Colonic mucosa (tissue), 4 donors: ENCODE results near the gene MFSD6. TPM values are rescaled to one million over a fixed set of nuclear protein-coding genes. Genes with fewer than 3 reads are reported as not detected.
A peak's percentile ranks its signal among the peaks of the same experiment; 100 is the strongest.
"Not testable (repeated sequence)": the region's sequence is repeated elsewhere in the genome, so short reads cannot be mapped to it uniquely, and the experiment has no call there.

ENCODE experiments used
- DNase-seq: peaks from one replicate; pipeline ENCODE4 v3.0.0-alpha.2; 2020
- H3K27ac ChIP-seq: fragments of 200-600 bp; one replicate; pipeline ENCODE4 v1.8.0; 2021
- H3K27me3 ChIP-seq: fragments of 200-600 bp; one replicate; pipeline ENCODE4 v1.8.0; 2021
- H3K36me3 ChIP-seq: fragments of 200-600 bp; one replicate; pipeline ENCODE4 v1.8.0; 2021
- H3K4me1 ChIP-seq: fragments of 200-600 bp; one replicate; pipeline ENCODE4 v1.8.0; 2021; ENCODE audit warnings: mild to moderate bottlenecking
- H3K4me3 ChIP-seq: fragments of 200-600 bp; one replicate; pipeline ENCODE4 v1.8.0; 2021
- H3K9ac ChIP-seq, 2 donors: one replicate each; pipeline ENCODE4 v1.7.0; 2013; ENCODE audit warnings: control low read depth in 2 of 2, low read depth in 2 of 2, low read length in 2 of 2
- H3K9me3 ChIP-seq: fragments of 200-600 bp; one replicate; pipeline ENCODE4 v1.8.0; 2021
- intact Hi-C: fragments of 100-400 bp; cut with DNase I; formaldehyde crosslinking; loops from one replicate; pipeline ENCODE4 v1.14.1; 2022
- total RNA-seq, 2 donors: library from RNA; stranded (reverse); fragmentation: NEBNext Ultra II Directional in 1 of 2; extraction: Animal tissue kit (Norgen Biotek cat#: 25700) in 1 of 2; gene quantifications; one replicate each; pipeline ENCODE4 v1.2.1, GENCODE V29; 2021
- TF ChIP-seq, protein P1 (sequence below): fragments of 200-600 bp; IDR thresholded peaks from one replicate; pipeline ENCODE4 v1.8.0; 2022; ENCODE audit warnings: antibody characterized with exemption, mild to moderate bottlenecking
- donor health status: healthy.
- donor health status: DM: no; HTN: no; CAD: no.
- donor health status: DM: no; HTN: no; CAD: no.

Gene MFSD6
- total RNA-seq, 2 donors from 2014 or later: 60.9 to 83.3 TPM

- Histone ChIP-seq H3K27me3 (no peaks in the 10 kb centered on the region), H3K36me3 (no peaks in the 10 kb centered on the region), H3K4me1 (peaks cover 23% of the 10 kb centered on the region), H3K9ac (peak overlapping the region in 1 of 2 donors; percentile 6), H3K4me3 (no peak overlapping the region), H3K9me3 (no peaks in the 10 kb centered on the region), H3K27ac (peak overlapping the region; percentile 2)
- intact Hi-C loops: no loop called here
- no peak for DNase-seq
- TF ChIP-seq, protein P1, sequence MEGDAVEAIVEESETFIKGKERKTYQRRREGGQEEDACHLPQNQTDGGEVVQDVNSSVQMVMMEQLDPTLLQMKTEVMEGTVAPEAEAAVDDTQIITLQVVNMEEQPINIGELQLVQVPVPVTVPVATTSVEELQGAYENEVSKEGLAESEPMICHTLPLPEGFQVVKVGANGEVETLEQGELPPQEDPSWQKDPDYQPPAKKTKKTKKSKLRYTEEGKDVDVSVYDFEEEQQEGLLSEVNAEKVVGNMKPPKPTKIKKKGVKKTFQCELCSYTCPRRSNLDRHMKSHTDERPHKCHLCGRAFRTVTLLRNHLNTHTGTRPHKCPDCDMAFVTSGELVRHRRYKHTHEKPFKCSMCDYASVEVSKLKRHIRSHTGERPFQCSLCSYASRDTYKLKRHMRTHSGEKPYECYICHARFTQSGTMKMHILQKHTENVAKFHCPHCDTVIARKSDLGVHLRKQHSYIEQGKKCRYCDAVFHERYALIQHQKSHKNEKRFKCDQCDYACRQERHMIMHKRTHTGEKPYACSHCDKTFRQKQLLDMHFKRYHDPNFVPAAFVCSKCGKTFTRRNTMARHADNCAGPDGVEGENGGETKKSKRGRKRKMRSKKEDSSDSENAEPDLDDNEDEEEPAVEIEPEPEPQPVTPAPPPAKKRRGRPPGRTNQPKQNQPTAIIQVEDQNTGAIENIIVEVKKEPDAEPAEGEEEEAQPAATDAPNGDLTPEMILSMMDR: no peak
Observed at GRCh38 chr2:190467575-190468083, 59.5 kb downstream of the MFSD6 start.

DNA sequence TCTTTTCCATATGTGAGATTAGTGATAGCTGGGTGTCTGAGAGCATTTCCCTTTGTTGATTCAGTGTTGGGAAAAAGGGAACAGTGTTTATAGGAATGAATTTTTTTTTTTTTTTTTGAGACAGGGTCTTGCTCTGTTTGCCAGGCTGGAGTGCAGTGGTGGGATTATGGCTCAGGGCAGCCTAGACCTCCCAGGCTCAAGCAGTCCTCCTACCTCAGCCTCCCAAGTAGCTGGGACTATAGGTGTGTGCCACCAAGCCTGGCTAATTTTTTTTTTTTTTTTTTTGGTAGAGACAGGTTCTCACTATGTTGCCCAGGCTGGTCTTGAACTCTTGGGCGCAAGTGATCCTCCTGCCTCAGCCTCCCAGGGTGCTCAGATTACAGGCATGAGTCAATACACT lies 60.2 kb downstream of the MFSD6 start:
- H3K9ac ChIP-seq, H3K9me3 ChIP-seq, H3K4me3 ChIP-seq, H3K27me3 ChIP-seq, H3K36me3 ChIP-seq, intact Hi-C loops, DNase-seq: not testable (repeated sequence)
- peak overlapping the region; percentile 80 for H3K27ac ChIP-seq
- peaks cover 23% of the 10 kb centered on the region for H3K4me1 ChIP-seq

- Histone ChIP-seq H3K9me3 (no peaks in the 10 kb centered on the region), H3K27ac (peak overlapping the region; percentile 80), H3K36me3 (no peaks in the 10 kb centered on the region), H3K4me1 (peaks cover 23% of the 10 kb centered on the region), H3K4me3 (no peak overlapping the region), H3K27me3 (no peaks in the 10 kb centered on the region), H3K9ac (peak overlapping the region in 1 of 2 donors; percentile 0)
- TF ChIP-seq, protein P1: no peak
- DNase-seq: peak; percentile 89
- intact Hi-C loops: no loop called here
Observed at GRCh38 chr2:190468814-190469569, 60.8 kb downstream of the MFSD6 start.

GRCh38 chr2:190469771-190470170 lies 61.6 kb downstream of the MFSD6 start:
- peak overlapping the region; percentile 80 for H3K27ac ChIP-seq
- peak overlapping the region in 1 of 2 donors; percentile 4 for H3K9ac ChIP-seq
- peaks cover 23% of the 10 kb centered on the region for H3K4me1 ChIP-seq
- no peaks in the 10 kb centered on the region for H3K9me3 ChIP-seq
- no peaks in the 10 kb centered on the region for H3K36me3 ChIP-seq
- intact Hi-C loops: no loop called here
- no peaks in the 10 kb centered on the region for H3K27me3 ChIP-seq
- DNase-seq: peak; percentile 73
- TF ChIP-seq, protein P1: no peak
- H3K4me3 ChIP-seq: no peak overlapping the region

- TF ChIP-seq, protein P1: no peak
- DNase-seq: no peak
- intact Hi-C loops: no loop called here
- H3K27me3 ChIP-seq: no peaks in the 10 kb centered on the region
- H3K4me3 ChIP-seq: no peak overlapping the region
- peak overlapping the region; percentile 80 for H3K27ac ChIP-seq
- no peaks in the 10 kb centered on the region for H3K9me3 ChIP-seq
- peaks cover 23% of the 10 kb centered on the region for H3K4me1 ChIP-seq
- peak overlapping the region in 1 of 2 donors; percentile 48 for H3K9ac ChIP-seq
- H3K36me3 ChIP-seq: no peaks in the 10 kb centered on the region
Observed at GRCh38 chr2:190470256-190470826, 62.2 kb downstream of the MFSD6 start.
